Type B pancreatic cell (in vitro differentiated cells): ENCODE results near the gene DSG2. TPM values are rescaled to one million over a fixed set of nuclear protein-coding genes. Genes with fewer than 3 reads are reported as not detected.
A peak's percentile ranks its signal among the peaks of the same experiment; 100 is the strongest.
"Not testable (repeated sequence)": the region's sequence is repeated elsewhere in the genome, so short reads cannot be mapped to it uniquely, and the experiment has no call there.

Source experiments
- DNase-seq: peaks from one replicate; pipeline ENCODE4 v3.0.0; 2021; ENCODE audit warnings: mixed read lengths; ENCODE audit not compliant: unreplicated experiment; ENCODE audit errors: extremely low spot score
- H3K27ac Mint-ChIP-seq: 2 replicates; pipeline ENCODE4 v1.8.0; 2021; ENCODE audit warnings: mild to moderate bottlenecking, mixed read lengths
- H3K27me3 Mint-ChIP-seq: 2 replicates; pipeline ENCODE4 v1.8.0; 2021; ENCODE audit warnings: mixed read lengths
- H3K36me3 Mint-ChIP-seq: 2 replicates; pipeline ENCODE4 v1.8.0; 2021; ENCODE audit warnings: mixed read lengths
- H3K4me1 Mint-ChIP-seq: one replicate; pipeline ENCODE4 v1.8.0; 2021; ENCODE audit warnings: mixed read lengths; ENCODE audit not compliant: unreplicated experiment
- H3K4me3 Mint-ChIP-seq: 2 replicates; pipeline ENCODE4 v1.8.0; 2021; ENCODE audit warnings: mild to moderate bottlenecking, mixed read lengths
- H3K9me3 Mint-ChIP-seq: 2 replicates; pipeline ENCODE4 v1.8.0; 2021; ENCODE audit warnings: mixed read lengths
- CTCF ChIP-seq: fragments of 200-600 bp; sonication (generic); conservative IDR thresholded peaks from 2 replicates; pipeline ENCODE4 v1.5.0; 2021; ENCODE audit warnings: antibody characterized with exemption, mild to moderate bottlenecking
- total RNA-seq: library from RNA; stranded (reverse); gene quantifications from 2 replicates; pipeline ENCODE4 v1.2.1, GENCODE V29; 2021; ENCODE audit warnings: low replicate concordance

Gene DSG2
- total RNA-seq, 1 donor from 2014 or later: 117 TPM

GRCh38 chr18:31492671-31493070, 5.3 kb upstream of the DSG2 start:
- H3K4me3 Mint-ChIP-seq: no peak overlapping the region
- H3K27me3 Mint-ChIP-seq: no peaks in the 10 kb centered on the region
- DNase-seq: no peak
- peaks cover 6% of the 10 kb centered on the region for H3K9me3 Mint-ChIP-seq
- no peak for TF ChIP-seq CTCF
- H3K27ac Mint-ChIP-seq: no peak overlapping the region
- H3K36me3 Mint-ChIP-seq: no peaks in the 10 kb centered on the region
- no peaks in the 10 kb centered on the region for H3K4me1 Mint-ChIP-seq

GRCh38 chr18:31493171-31493570, 4.8 kb upstream of the DSG2 start:
- TF ChIP-seq CTCF: no peak
- Mint-ChIP-seq H3K27ac (no peak overlapping the region), H3K27me3 (no peaks in the 10 kb centered on the region), H3K9me3 (peaks cover 6% of the 10 kb centered on the region), H3K36me3 (no peaks in the 10 kb centered on the region), H3K4me1 (no peaks in the 10 kb centered on the region), H3K4me3 (no peak overlapping the region)
- DNase-seq: no peak

- peak overlapping the region; percentile 73 for H3K27ac Mint-ChIP-seq
- peaks cover 1% of the 10 kb centered on the region for H3K4me1 Mint-ChIP-seq
- no peak for TF ChIP-seq CTCF
- H3K4me3 Mint-ChIP-seq: no peak overlapping the region
- peaks cover under 1% of the 10 kb centered on the region for H3K36me3 Mint-ChIP-seq
- peaks cover 6% of the 10 kb centered on the region for H3K9me3 Mint-ChIP-seq
- no peak for DNase-seq
- no peaks in the 10 kb centered on the region for H3K27me3 Mint-ChIP-seq
Observed at GRCh38 chr18:31493941-31494340, 4.0 kb upstream of the DSG2 start.

- not testable (repeated sequence) for H3K27me3 Mint-ChIP-seq, H3K4me3 Mint-ChIP-seq, H3K9me3 Mint-ChIP-seq, H3K27ac Mint-ChIP-seq, H3K4me1 Mint-ChIP-seq, H3K36me3 Mint-ChIP-seq, DNase-seq
Observed at GRCh38 chr18:31494705-31495244, 3.2 kb upstream of the DSG2 start.

GRCh38 chr18:31497404-31497835, 557 bp upstream of the DSG2 start:
- Mint-ChIP-seq H3K4me3 (peak overlapping the region; percentile 95), H3K4me1 (peaks cover 13% of the 10 kb centered on the region), H3K27me3 (no peaks in the 10 kb centered on the region), H3K9me3 (no peaks in the 10 kb centered on the region), H3K27ac (peak overlapping the region; percentile 76), H3K36me3 (peaks cover 7% of the 10 kb centered on the region)
- no peak for TF ChIP-seq CTCF
- no peak for DNase-seq

GRCh38 chr18:31498574-31499524, 872 bp downstream of the DSG2 start:
- Mint-ChIP-seq H3K9me3 (no peaks in the 10 kb centered on the region), H3K27ac (peak overlapping the region; percentile 93), H3K4me3 (peak overlapping the region; percentile 95), H3K36me3 (peaks cover 7% of the 10 kb centered on the region), H3K27me3 (no peaks in the 10 kb centered on the region), H3K4me1 (peaks cover 13% of the 10 kb centered on the region)
- TF ChIP-seq CTCF: no peak
- no peak for DNase-seq
